ENCODE measurements around the gene PCBP4.

DNA sequence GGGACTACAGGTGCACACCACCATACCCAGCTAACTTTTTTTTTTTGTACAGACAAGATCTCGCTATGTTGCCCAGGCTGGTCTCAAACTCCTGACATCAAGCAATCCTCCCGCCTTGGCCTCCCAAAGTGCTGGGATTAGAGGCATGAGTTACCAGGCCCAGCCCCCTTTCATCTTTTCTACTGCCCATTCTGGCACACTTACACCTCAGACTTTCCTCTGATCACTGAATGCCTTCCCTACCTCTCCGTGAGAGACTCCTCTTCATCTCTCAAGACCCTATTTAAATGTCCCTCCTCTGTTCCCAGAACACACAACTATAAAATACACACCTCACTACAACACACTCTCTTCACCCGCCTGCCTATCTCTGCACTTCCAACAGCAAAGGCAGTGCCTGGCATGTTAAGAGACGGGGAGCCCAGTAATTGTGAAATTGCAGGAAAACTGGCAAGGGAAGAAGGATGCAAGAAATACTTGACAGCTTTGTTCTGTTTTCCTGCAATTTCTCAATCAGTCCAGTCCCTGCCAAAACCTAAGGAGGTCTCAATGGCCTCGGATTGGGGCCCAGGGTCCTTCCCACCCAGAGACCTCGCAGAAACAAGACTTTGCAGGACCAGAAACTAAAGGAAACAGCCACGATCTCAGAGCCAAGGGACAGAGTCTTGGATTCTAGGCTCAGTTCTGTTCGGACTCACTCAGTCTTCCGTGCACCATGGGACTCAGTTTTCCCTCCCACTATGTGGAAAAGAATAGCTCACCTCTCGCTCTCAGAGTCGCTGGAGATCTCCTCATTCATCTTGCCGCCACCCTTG is 26.4 kb downstream of the PCBP4 start:
- TF ChIP-seq CTCF (IDR thresholded peaks at IDR 0.05 in 8 of 11, conservative IDR thresholded peaks at IDR 0.05 in 3 of 11) (no peak), POLR2A (IDR thresholded peaks at IDR 0.05) (no peak)
